ENCODE measurements around the gene TSPAN10.

DNA sequence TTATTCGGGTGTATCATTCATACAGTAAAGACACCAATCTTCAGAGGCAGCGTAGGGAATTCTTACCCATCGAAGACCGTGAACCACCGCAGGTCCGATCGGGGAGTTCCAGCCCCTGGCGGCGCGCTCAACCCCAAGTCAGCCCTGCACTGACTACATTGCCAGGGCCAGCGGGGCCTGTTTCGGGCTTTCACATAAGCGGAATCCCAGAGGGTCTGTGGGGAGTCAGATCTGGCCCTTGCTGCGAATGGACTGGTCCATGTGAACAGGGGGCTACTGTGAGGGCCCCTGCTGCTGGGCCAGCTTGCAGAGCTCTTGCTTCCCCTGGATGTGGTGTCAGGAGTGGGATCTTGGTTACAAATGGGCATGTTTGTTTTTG, 11.7 kb downstream of the TSPAN10 start:
- no peak for TF ChIP-seq EP300 (IDR thresholded peaks at IDR 0.05)
- TF ChIP-seq POLR2A (IDR thresholded peaks at IDR 0.05): no peak
- TF ChIP-seq, protein P1, sequence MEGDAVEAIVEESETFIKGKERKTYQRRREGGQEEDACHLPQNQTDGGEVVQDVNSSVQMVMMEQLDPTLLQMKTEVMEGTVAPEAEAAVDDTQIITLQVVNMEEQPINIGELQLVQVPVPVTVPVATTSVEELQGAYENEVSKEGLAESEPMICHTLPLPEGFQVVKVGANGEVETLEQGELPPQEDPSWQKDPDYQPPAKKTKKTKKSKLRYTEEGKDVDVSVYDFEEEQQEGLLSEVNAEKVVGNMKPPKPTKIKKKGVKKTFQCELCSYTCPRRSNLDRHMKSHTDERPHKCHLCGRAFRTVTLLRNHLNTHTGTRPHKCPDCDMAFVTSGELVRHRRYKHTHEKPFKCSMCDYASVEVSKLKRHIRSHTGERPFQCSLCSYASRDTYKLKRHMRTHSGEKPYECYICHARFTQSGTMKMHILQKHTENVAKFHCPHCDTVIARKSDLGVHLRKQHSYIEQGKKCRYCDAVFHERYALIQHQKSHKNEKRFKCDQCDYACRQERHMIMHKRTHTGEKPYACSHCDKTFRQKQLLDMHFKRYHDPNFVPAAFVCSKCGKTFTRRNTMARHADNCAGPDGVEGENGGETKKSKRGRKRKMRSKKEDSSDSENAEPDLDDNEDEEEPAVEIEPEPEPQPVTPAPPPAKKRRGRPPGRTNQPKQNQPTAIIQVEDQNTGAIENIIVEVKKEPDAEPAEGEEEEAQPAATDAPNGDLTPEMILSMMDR (IDR thresholded peaks at IDR 0.05): no peak

Measured in sigmoid colon (tissue), 4 donors.